HepG2 (cell line): ENCODE measurements around the gene FGD4. TPM values are rescaled to one million over a fixed set of nuclear protein-coding genes. Genes with fewer than 3 reads are reported as not detected.

Experiments used
- ATAC-seq: fragments of 200-7000 bp; cut with Tn5 transposase; 3 replicates; pipeline ENCODE4 v1.9.1; 2020; ENCODE audit warnings: mild to moderate bottlenecking, moderate library complexity
- BruUV-seq: library from RNA; stranded (reverse); fragments of 400-500 nt; replicated peaks from 2 replicates; lab custom pipeline; 2021; lab: Mats Ljungman, UMichigan
- CTCF ChIA-PET: fragments of 300-600 bp; formaldehyde crosslinking; extraction: SDS; loops from one replicate; lab custom pipeline; 2021; ENCODE audit warnings: low total read pairs, inconsistent platforms, low intra/inter-chr PET ratio; lab: Yijun Ruan, JAX
- POLR2A ChIA-PET: fragments of 350-600 bp; sonication (Branson Sonifier 250); formaldehyde crosslinking; loops from one replicate; lab custom pipeline; 2020; ENCODE audit warnings: antibody characterized with exemption, inconsistent platforms; lab: Yijun Ruan, JAX
- DNase-seq: peaks from one replicate; pipeline ENCODE4 v3.0.0-alpha.2; 2015; ENCODE audit warnings: low spot score
- FAIRE-seq: peaks from 3 replicates; lab custom pipeline; 2011; peaks lifted over from hg19 to GRCh38; lab: Jason Lieb, UNC
- H2AFZ ChIP-seq: one replicate; pipeline ENCODE4 v1.6.1; 2011; ENCODE audit warnings: low read length, inconsistent platforms
- H3K27ac ChIP-seq: fragments of 300-600 bp; 3 replicates; pipeline ENCODE4 v1.8.0; 2011; ENCODE audit warnings: mixed run types, mild to moderate bottlenecking, mixed read lengths, low read length, inconsistent platforms; ENCODE audit not compliant: insufficient read depth; ENCODE audit errors: extremely low read length
- H3K27me3 ChIP-seq, 2 experiments: fragments of 200-600 bp in 1 of 2; 2 replicates in 1 of 2; 3 replicates in 1 of 2; pipeline versions ENCODE4 v1.6.0 to v1.8.0; 2011; ENCODE audit warnings: low read length in 2 of 2, mild to moderate bottlenecking in 2 of 2, moderate library complexity in 2 of 2, inconsistent platforms in 1 of 2; ENCODE audit not compliant: insufficient read depth in 2 of 2, control insufficient read depth in 1 of 2
- H3K36me3 ChIP-seq, 2 experiments: fragments of 200-600 bp in 1 of 2; replicated peaks in 1 of 2; 2 replicates in 1 of 2; 3 replicates in 1 of 2; pipeline versions ENCODE4 v1.5.1 to v1.8.0; 2011; ENCODE audit warnings: low read length in 2 of 2, inconsistent platforms in 1 of 2; ENCODE audit not compliant: insufficient read depth in 2 of 2, control insufficient read depth in 1 of 2
- H3K4me1 ChIP-seq: 2 replicates; pipeline ENCODE4 v1.5.1; 2012; ENCODE audit warnings: low read length, inconsistent platforms; ENCODE audit not compliant: insufficient read depth
- H3K4me2 ChIP-seq: 2 replicates; pipeline ENCODE4 v1.6.0; 2011; ENCODE audit warnings: low read depth, low read length, inconsistent platforms
- H3K4me3 ChIP-seq, 3 experiments: fragments of 200-600 bp in 1 of 3; sonication (generic), shearing (Covaris generic) in 1 of 3; replicated peaks in 1 of 3; 2 replicates each; pipeline ENCODE4 v1.5.1; 2011 to 2016; ENCODE audit warnings: low read length in 3 of 3, inconsistent platforms in 2 of 3, low read depth in 2 of 3, mild to moderate bottlenecking in 2 of 3, control low read depth in 1 of 3, mixed read lengths in 1 of 3; ENCODE audit not compliant: insufficient read depth in 1 of 3
- H3K79me2 ChIP-seq: one replicate; pipeline ENCODE4 v1.6.1; 2011; ENCODE audit warnings: low read length, inconsistent platforms; ENCODE audit not compliant: insufficient read depth
- H3K9ac ChIP-seq: 2 replicates; pipeline ENCODE4 v1.6.0; 2011; ENCODE audit warnings: mild to moderate bottlenecking, low read depth, low read length, inconsistent platforms; ENCODE audit not compliant: insufficient read depth
- H3K9me3 ChIP-seq: 2 replicates; pipeline ENCODE4 v1.5.1; 2012; ENCODE audit warnings: mild to moderate bottlenecking, low read length
- H4K20me1 ChIP-seq: 2 replicates; pipeline ENCODE4 v1.6.0; 2011; ENCODE audit warnings: inconsistent platforms, mild to moderate bottlenecking, low read length, moderate library complexity; ENCODE audit not compliant: insufficient read depth
- ATF7 ChIP-seq, 2 experiments: fragments of 450-650 bp in 1 of 2; sonication (generic) in 1 of 2; formaldehyde crosslinking in 1 of 2; IDR thresholded peaks; 2 replicates each; pipeline versions ENCODE4 v1.4.0 to v1.6.1; 2016 to 2020; ENCODE audit warnings: antibody characterized with exemption in 1 of 2, mild to moderate bottlenecking in 1 of 2, missing genetic modification reagents in 1 of 2
- CREM ChIP-seq, 2 experiments: sonication (generic) in 1 of 2; formaldehyde crosslinking in 1 of 2; IDR thresholded peaks; 2 replicates each; pipeline versions ENCODE4 v1.4.0 to v1.6.1; 2016 to 2020; ENCODE audit warnings: antibody characterized with exemption in 1 of 2, mild to moderate bottlenecking in 1 of 2, missing genetic modification reagents in 1 of 2
- ELF3 ChIP-seq: IDR thresholded peaks from 2 replicates; pipeline ENCODE4 v1.6.1; 2016; ENCODE audit warnings: missing genetic modification reagents, missing compliant biosample characterization
- FOXK2 ChIP-seq: fragments of 450-650 bp; IDR thresholded peaks from 2 replicates; pipeline ENCODE4 v1.6.1; 2016
- GATAD2A ChIP-seq: IDR thresholded peaks from 2 replicates; pipeline ENCODE4 v1.6.1; 2016
- HDAC2 ChIP-seq: sonication (generic); formaldehyde crosslinking; IDR thresholded peaks from 2 replicates; pipeline ENCODE4 v1.4.0; 2020; ENCODE audit warnings: missing genetic modification reagents
- HMG20A ChIP-seq: IDR thresholded peaks from 2 replicates; pipeline ENCODE4 v1.6.1; 2016; ENCODE audit warnings: borderline replicate concordance
- NFIC ChIP-seq: IDR thresholded peaks from 2 replicates; pipeline ENCODE4 v1.6.1; 2012; ENCODE audit warnings: mild to moderate bottlenecking, low read length, inconsistent platforms
- POGZ ChIP-seq: sonication (generic); formaldehyde crosslinking; IDR thresholded peaks from 2 replicates; pipeline ENCODE4 v1.4.0; 2020; ENCODE audit warnings: mild to moderate bottlenecking, missing genetic modification reagents
- SALL1 ChIP-seq: sonication (generic); formaldehyde crosslinking; IDR thresholded peaks from 2 replicates; pipeline ENCODE4 v1.8.0; 2022; ENCODE audit warnings: mild to moderate bottlenecking, missing genetic modification reagents
- SAP130 ChIP-seq: IDR thresholded peaks from 2 replicates; pipeline ENCODE4 v1.6.1; 2016; ENCODE audit warnings: low read depth
- ZNF337 ChIP-seq: sonication (generic); formaldehyde crosslinking; IDR thresholded peaks from 2 replicates; pipeline ENCODE4 v1.5.1; 2020; ENCODE audit warnings: missing genetic modification reagents, low read depth, mild to moderate bottlenecking, borderline replicate concordance
- WGBS: methylation state at CpG from one replicate; pipeline ENCODE4 v1.1.6; 2017; ENCODE audit warnings: low lambda C conversion rate; 5-methylcytosine and 5-hydroxymethylcytosine counted together
- in situ Hi-C: cut with HindIII; loops from 2 replicates; pipeline ENCODE4 v1.10.0; 2017; ENCODE audit warnings: low pct_unique_long_range_greater_than_20kb; ENCODE audit not compliant: extremely low pct_ligation_motif_present
- intact Hi-C: fragments of 100-400 bp; cut with micrococcal nuclease; formaldehyde crosslinking; loops from one replicate; pipeline ENCODE4 v1.10.0; 2022; ENCODE audit not compliant: unreplicated experiment
- polyA plus RNA-seq, 8 experiments: library from polyadenylated mRNA; depleted of rRNA in 3 of 8; stranded (reverse) in 7 of 8; unstranded in 1 of 8; fragments of >200 nt; fragmentation: Illumina TruSeq in 4 of 8; extraction: Trizol in 4 of 8; gene quantifications; 2 replicates each; pipeline versions ENCODE4 v1.2.1 to v1.2.3, GENCODE V29; 2011 to 2016; ENCODE audit warnings: low read depth in 4 of 8, missing spikeins in 1 of 8, mixed read lengths in 1 of 8; ENCODE audit not compliant: insufficient read depth in 1 of 8
- total RNA-seq, 5 experiments: library from RNA; depleted of rRNA; stranded (reverse); fragments of >200 nt; fragmentation: Illumina TruSeq; extraction: Trizol; gene quantifications; 2 replicates each; pipeline ENCODE4 v1.2.3, GENCODE V29; 2016; ENCODE audit warnings: low read depth in 1 of 5
- TF ChIP-seq, protein P1 (sequence below): sonication (generic); formaldehyde crosslinking; IDR thresholded peaks from 2 replicates; pipeline ENCODE4 v1.8.0; 2022; ENCODE audit warnings: missing genetic modification reagents, mild to moderate bottlenecking, moderate library complexity, borderline replicate concordance
- TF ChIP-seq, protein P2 (sequence below): IDR thresholded peaks from 2 replicates; pipeline ENCODE4 v1.6.1; 2012; ENCODE audit warnings: low read depth, low read length, improper control_type of control experiment
- TF ChIP-seq, protein P3 (sequence below): IDR thresholded peaks from 2 replicates; pipeline ENCODE4 v1.6.1; 2018; ENCODE audit warnings: missing genetic modification reagents, mild to moderate bottlenecking, missing compliant biosample characterization
- TF ChIP-seq, protein P4 (sequence below): sonication (generic); formaldehyde crosslinking; IDR thresholded peaks from 2 replicates; pipeline ENCODE4 v1.5.1; 2020; ENCODE audit warnings: mild to moderate bottlenecking, missing genetic modification reagents

The FGD4 gene
- total and polyA plus RNA-seq, 2 of the 13 experiments (the other 11 are each of a cell fraction or from before 2014, with no cell fraction given) = 4.6 to 6.6 TPM

DNA sequence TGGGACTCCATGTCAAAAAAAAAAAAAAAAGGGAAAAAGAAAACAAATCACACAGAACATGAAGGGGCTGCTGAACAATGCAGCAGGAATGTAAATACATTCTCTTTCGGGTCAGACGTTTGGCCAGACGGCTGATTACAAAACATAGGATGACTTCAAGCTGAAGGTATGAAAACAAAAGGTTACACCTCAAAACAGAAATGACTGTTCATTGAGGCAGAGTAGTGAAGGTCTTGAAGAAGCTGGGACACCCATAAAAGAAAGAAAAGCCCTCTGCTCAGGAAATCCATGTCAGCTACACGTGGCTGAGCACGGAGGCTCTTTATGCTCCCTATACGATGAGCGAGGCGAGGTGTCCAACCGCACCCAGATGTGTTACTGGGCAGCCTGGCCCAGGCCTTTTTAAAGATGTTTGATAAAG, 37.7 kb downstream of the FGD4 start:
- Histone ChIP-seq H3K9ac (no peak overlapping the region), H3K4me3 (peak overlapping the region in 1 of 3 experiments; percentile 12; a peak in 1 of 6 replicates), H2AFZ (no peak overlapping the region), H3K4me2 (peak overlapping the region; percentile 59), H3K27ac (no peak overlapping the region), H4K20me1 (no peaks in the 10 kb centered on the region), H3K79me2 (no peaks in the 10 kb centered on the region), H3K9me3 (no peaks in the 10 kb centered on the region), H3K36me3 (no peaks in the 10 kb centered on the region), H3K27me3 (no peaks in the 10 kb centered on the region), H3K4me1 (peaks cover 19% of the 10 kb centered on the region)
- BruUV-seq = no TSS peak
- ATAC-seq = peak; percentile 92
- POLR2A ChIA-PET = interaction anchor here (1.7 kb wide), 1 partner anchor 106 kb away, joined by 4 read pairs; no protein-coding TSS in a partner anchor
- WGBS = 3% methylated on average over 5 of the region's 9 CpGs
- in situ Hi-C loops = no loop called here
- CTCF ChIA-PET = no interaction called here
- intact Hi-C loops = loop anchor here (5.0 kb wide), 1 partner anchor 35 kb away; no protein-coding TSS in a partner anchor
- peak; percentile 34 for FAIRE-seq
- DNase-seq = peak; percentile 90
- no peak for TF ChIP-seq ZNF337 (CRISPR knock-in tag)
- TF ChIP-seq NFIC = peak; percentile 38; the same call in 1 of the 2 replicates
- peak; percentile 66 for TF ChIP-seq SAP130 (CRISPR knock-in tag)
- peak; percentile 41; the same call in 1 of the 2 replicates for TF ChIP-seq ELF3 (CRISPR knock-in tag)
- TF ChIP-seq, protein P1, sequence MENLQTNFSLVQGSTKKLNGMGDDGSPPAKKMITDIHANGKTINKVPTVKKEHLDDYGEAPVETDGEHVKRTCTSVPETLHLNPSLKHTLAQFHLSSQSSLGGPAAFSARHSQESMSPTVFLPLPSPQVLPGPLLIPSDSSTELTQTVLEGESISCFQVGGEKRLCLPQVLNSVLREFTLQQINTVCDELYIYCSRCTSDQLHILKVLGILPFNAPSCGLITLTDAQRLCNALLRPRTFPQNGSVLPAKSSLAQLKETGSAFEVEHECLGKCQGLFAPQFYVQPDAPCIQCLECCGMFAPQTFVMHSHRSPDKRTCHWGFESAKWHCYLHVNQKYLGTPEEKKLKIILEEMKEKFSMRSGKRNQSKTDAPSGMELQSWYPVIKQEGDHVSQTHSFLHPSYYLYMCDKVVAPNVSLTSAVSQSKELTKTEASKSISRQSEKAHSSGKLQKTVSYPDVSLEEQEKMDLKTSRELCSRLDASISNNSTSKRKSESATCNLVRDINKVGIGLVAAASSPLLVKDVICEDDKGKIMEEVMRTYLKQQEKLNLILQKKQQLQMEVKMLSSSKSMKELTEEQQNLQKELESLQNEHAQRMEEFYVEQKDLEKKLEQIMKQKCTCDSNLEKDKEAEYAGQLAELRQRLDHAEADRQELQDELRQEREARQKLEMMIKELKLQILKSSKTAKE (CRISPR knock-in tag) = peak; percentile 88
- peak; percentile 71 for TF ChIP-seq GATAD2A (CRISPR knock-in tag)
- TF ChIP-seq ATF7 (IDR thresholded peaks at IDR 0.05) = peak; percentile 60
- peak; percentile 41; the same call in 1 of the 2 replicates for TF ChIP-seq ATF7 (CRISPR knock-in tag; IDR thresholded peaks at IDR 0.05)
- TF ChIP-seq, protein P2, sequence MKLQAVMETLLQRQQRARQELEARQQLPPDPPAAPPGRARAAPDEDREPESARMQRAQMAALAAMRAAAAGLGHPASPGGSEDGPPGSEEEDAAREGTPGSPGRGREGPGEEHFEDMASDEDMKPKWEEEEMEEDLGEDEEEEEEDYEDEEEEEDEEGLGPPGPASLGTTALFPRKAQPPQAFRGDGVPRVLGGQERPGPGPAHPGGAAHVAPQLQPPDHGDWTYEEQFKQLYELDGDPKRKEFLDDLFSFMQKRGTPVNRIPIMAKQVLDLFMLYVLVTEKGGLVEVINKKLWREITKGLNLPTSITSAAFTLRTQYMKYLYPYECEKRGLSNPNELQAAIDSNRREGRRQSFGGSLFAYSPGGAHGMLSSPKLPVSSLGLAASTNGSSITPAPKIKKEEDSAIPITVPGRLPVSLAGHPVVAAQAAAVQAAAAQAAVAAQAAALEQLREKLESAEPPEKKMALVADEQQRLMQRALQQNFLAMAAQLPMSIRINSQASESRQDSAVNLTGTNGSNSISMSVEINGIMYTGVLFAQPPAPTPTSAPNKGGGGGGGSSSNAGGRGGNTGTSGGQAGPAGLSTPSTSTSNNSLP = peak; percentile 56; the same call in 1 of the 2 replicates
- TF ChIP-seq HMG20A (CRISPR knock-in tag) = peak; percentile 84
- peak; percentile 41; the same call in 1 of the 2 replicates for TF ChIP-seq HDAC2 (CRISPR knock-in tag)
- TF ChIP-seq, protein P3, sequence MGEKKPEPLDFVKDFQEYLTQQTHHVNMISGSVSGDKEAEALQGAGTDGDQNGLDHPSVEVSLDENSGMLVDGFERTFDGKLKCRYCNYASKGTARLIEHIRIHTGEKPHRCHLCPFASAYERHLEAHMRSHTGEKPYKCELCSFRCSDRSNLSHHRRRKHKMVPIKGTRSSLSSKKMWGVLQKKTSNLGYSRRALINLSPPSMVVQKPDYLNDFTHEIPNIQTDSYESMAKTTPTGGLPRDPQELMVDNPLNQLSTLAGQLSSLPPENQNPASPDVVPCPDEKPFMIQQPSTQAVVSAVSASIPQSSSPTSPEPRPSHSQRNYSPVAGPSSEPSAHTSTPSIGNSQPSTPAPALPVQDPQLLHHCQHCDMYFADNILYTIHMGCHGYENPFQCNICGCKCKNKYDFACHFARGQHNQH (CRISPR knock-in tag) = no peak
- TF ChIP-seq CREM (IDR thresholded peaks at IDR 0.05) = 0 out of 2 replicates have a peak, but pooled peaks have one; percentile 30
- TF ChIP-seq CREM (CRISPR knock-in tag; IDR thresholded peaks at IDR 0.05) = no peak
- TF ChIP-seq SALL1 (CRISPR knock-in tag) = no peak
- peak; percentile 75 for TF ChIP-seq FOXK2
- TF ChIP-seq POGZ (CRISPR knock-in tag) = 0 out of 2 replicates have a peak, but pooled peaks have one; percentile 38
- TF ChIP-seq, protein P4, sequence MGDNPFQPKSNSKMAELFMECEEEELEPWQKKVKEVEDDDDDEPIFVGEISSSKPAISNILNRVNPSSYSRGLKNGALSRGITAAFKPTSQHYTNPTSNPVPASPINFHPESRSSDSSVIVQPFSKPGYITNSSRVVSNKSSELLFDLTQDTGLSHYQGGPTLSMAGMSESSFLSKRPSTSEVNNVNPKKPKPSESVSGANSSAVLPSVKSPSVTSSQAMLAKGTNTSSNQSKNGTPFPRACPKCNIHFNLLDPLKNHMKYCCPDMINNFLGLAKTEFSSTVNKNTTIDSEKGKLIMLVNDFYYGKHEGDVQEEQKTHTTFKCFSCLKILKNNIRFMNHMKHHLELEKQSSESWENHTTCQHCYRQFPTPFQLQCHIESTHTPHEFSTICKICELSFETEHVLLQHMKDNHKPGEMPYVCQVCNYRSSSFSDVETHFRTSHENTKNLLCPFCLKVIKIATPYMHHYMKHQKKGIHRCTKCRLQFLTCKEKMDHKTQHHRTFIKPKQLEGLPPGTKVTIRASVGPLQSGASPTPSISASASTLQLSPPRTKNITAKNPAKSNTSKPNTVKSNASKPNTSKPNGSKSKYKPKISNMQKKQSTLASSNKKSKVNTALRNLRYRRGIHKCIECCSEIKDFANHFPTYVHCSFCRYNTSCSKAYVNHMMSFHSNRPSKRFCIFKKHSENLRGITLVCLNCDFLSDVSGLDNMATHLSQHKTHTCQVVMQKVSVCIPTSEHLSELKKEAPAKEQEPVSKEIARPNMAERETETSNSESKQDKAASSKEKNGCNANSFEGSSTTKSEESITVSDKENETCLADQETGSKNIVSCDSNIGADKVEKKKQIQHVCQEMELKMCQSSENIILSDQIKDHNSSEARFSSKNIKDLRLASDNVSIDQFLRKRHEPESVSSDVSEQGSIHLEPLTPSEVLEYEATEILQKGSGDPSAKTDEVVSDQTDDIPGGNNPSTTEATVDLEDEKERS (CRISPR knock-in tag) = 0 out of 2 replicates have a peak, but pooled peaks have one; percentile 28
